ENCODE results near the gene CDK5RAP3. TPM values are rescaled to one million over a fixed set of nuclear protein-coding genes. Genes with fewer than 3 reads are reported as not detected.
A peak's percentile ranks its signal among the peaks of the same experiment; 100 is the strongest.

Gene CDK5RAP3
- total and polyA plus RNA-seq, 3 experiments from 2014 or later, result 81.3 to 184 (median 178) TPM

- Mint-ChIP-seq H3K27me3 (peaks cover 0 to 1% of the 10 kb centered on the region in 2 donors), H3K9me3 (no peaks in the 10 kb centered on the region), H3K4me1 (no peaks in the 10 kb centered on the region), H3K36me3 (peaks cover 0 to 4% (median 1%) of the 10 kb centered on the region in 3 donors), H3K27ac (peak within 1 kb of the TSS in 2 of 8 donors; percentile 36 to 50), H3K4me3 (no peak within 1 kb of the TSS)
- no peaks in the 10 kb centered on the region for H3K36me3 ChIP-seq (ENCODE audit: insufficient read depth, low read length)
- H3K9me3 ChIP-seq (ENCODE audit: low read length), result no peaks in the 10 kb centered on the region
- no peaks in the 10 kb centered on the region for H3K27me3 ChIP-seq (ENCODE audit: insufficient read depth, low read length, poor library complexity, severe bottlenecking)
- H3K27ac ChIP-seq (ENCODE audit: low read depth, low read length), result no peak within 1 kb of the TSS
- no peaks in the 10 kb centered on the region for H3K4me1 ChIP-seq (ENCODE audit: insufficient read depth, low read length)
- ChIA-PET POLR2A (no interaction called here), CTCF (interaction anchor here (1.3 to 17.2 kb wide), 4 partner anchors 9 to 13 kb away, joined by 3 to 191 read pairs (median 14); partner anchors contain the start of gene CDK5RAP3)
- no peak within 1 kb of the TSS for H3K4me3 ChIP-seq (ENCODE audit: low read length)
- DNase-seq, result peak in 1 of 5 donors; percentile 35
Observed at GRCh38 chr17:47957591-47958490, 13.1 kb upstream of the CDK5RAP3 start, which contains the start of gene PRR15L. PRR15L (minus strand) TSS chr17:47957883; CDS start chr17:47953234, 4,649 bp downstream.

- no peak for DNase-seq
- Mint-ChIP-seq H3K27ac (peak overlapping the region in 1 of 8 donors; percentile 44), H3K4me3 (no peak overlapping the region), H3K27me3 (peaks cover 0 to 1% of the 10 kb centered on the region in 2 donors), H3K4me1 (no peaks in the 10 kb centered on the region), H3K36me3 (peaks cover 0 to 3% (median 0%) of the 10 kb centered on the region in 3 donors), H3K9me3 (no peaks in the 10 kb centered on the region)
- no peaks in the 10 kb centered on the region for H3K36me3 ChIP-seq (ENCODE audit: insufficient read depth, low read length)
- no peaks in the 10 kb centered on the region for H3K9me3 ChIP-seq (ENCODE audit: low read length)
- H3K27ac ChIP-seq (ENCODE audit: low read depth, low read length), result no peak overlapping the region
- POLR2A ChIA-PET, result no interaction called here
- H3K4me3 ChIP-seq (ENCODE audit: low read length), result no peak overlapping the region
- H3K27me3 ChIP-seq (ENCODE audit: insufficient read depth, low read length, poor library complexity, severe bottlenecking), result no peaks in the 10 kb centered on the region
- CTCF ChIA-PET, result interaction anchor here (1.5 to 17.2 kb wide), 3 partner anchors 10 to 11 kb away, joined by 6 to 191 read pairs (median 6); partner anchors contain the start of gene CDK5RAP3
- no peaks in the 10 kb centered on the region for H3K4me1 ChIP-seq (ENCODE audit: insufficient read depth, low read length)
Observed at GRCh38 chr17:47959825-47960655, 10.9 kb upstream of the CDK5RAP3 start.

- CTCF ChIA-PET, result interaction anchor here (1.5 to 2.4 kb wide), 3 partner anchors 9 to 14 kb away, joined by 3 to 6 read pairs (median 6); partner anchors contain the start of gene CDK5RAP3
Observed at GRCh38 chr17:47961406-47961805, 9.5 kb upstream of the CDK5RAP3 start.

GRCh38 chr17:47962901-47963300 is 8.0 kb upstream of the CDK5RAP3 start:
- no peaks in the 10 kb centered on the region for H3K4me1 Mint-ChIP-seq
- no peak overlapping the region for H3K27ac ChIP-seq (ENCODE audit: low read depth, low read length)
- H3K27me3 Mint-ChIP-seq, result peaks cover 0 to 1% of the 10 kb centered on the region in 2 donors
- no peak overlapping the region for H3K27ac Mint-ChIP-seq
- H3K36me3 ChIP-seq (ENCODE audit: insufficient read depth, low read length), result no peaks in the 10 kb centered on the region
- peak overlapping the region in 1 of 7 donors; percentile 42 for H3K4me3 Mint-ChIP-seq
- H3K4me3 ChIP-seq (ENCODE audit: low read length), result no peak overlapping the region
- POLR2A ChIA-PET, result no interaction called here
- CTCF ChIA-PET, result interaction anchor here (1.6 to 2.4 kb wide), 2 partner anchors 14 to 15 kb away, joined by 3 to 6 read pairs; no protein-coding TSS in a partner anchor
- DNase-seq, result no peak
- no peaks in the 10 kb centered on the region for H3K9me3 ChIP-seq (ENCODE audit: low read length)
- H3K27me3 ChIP-seq (ENCODE audit: insufficient read depth, low read length, poor library complexity, severe bottlenecking), result no peaks in the 10 kb centered on the region
- H3K9me3 Mint-ChIP-seq, result no peaks in the 10 kb centered on the region
- peaks cover 0 to 3% (median 0%) of the 10 kb centered on the region in 3 donors for H3K36me3 Mint-ChIP-seq
- H3K4me1 ChIP-seq (ENCODE audit: insufficient read depth, low read length), result no peaks in the 10 kb centered on the region

More at GRCh38 chr17:47961406-47961805, 9.5 kb upstream of the CDK5RAP3 start:
- Mint-ChIP-seq H3K27ac (no peak overlapping the region), H3K4me1 (no peaks in the 10 kb centered on the region), H3K36me3 (peaks cover 0 to 3% (median 0%) of the 10 kb centered on the region in 3 donors), H3K27me3 (peaks cover 0 to 1% of the 10 kb centered on the region in 2 donors), H3K4me3 (no peak overlapping the region), H3K9me3 (no peaks in the 10 kb centered on the region)
- no peak for DNase-seq
- Histone ChIP-seq H3K4me3 (ENCODE audit: low read length) (no peak overlapping the region), H3K4me1 (ENCODE audit: insufficient read depth, low read length) (no peaks in the 10 kb centered on the region), H3K36me3 (ENCODE audit: insufficient read depth, low read length) (no peaks in the 10 kb centered on the region), H3K27ac (ENCODE audit: low read depth, low read length) (no peak overlapping the region), H3K27me3 (ENCODE audit: insufficient read depth, low read length, poor library complexity, severe bottlenecking) (no peaks in the 10 kb centered on the region), H3K9me3 (ENCODE audit: low read length) (no peaks in the 10 kb centered on the region)
- POLR2A ChIA-PET, result no interaction called here

- POLR2A ChIA-PET, result no interaction called here
- H3K4me3 Mint-ChIP-seq, result no peak overlapping the region
Observed at GRCh38 chr17:47964856-47965255, 6.1 kb upstream of the CDK5RAP3 start.

GRCh38 chr17:47966079-47966519 is 4.8 kb upstream of the CDK5RAP3 start:
- H3K4me1 ChIP-seq (ENCODE audit: insufficient read depth, low read length), result peaks cover 9% of the 10 kb centered on the region
- Mint-ChIP-seq H3K27me3 (peaks cover 0 to 1% of the 10 kb centered on the region in 2 donors), H3K36me3 (peaks cover 0 to 3% (median 2%) of the 10 kb centered on the region in 3 donors), H3K4me3 (no peak overlapping the region), H3K9me3 (no peaks in the 10 kb centered on the region), H3K27ac (no peak overlapping the region), H3K4me1 (peaks cover 13 to 15% (median 14%) of the 10 kb centered on the region in 3 donors)
- H3K36me3 ChIP-seq (ENCODE audit: insufficient read depth, low read length), result no peaks in the 10 kb centered on the region
- H3K27ac ChIP-seq (ENCODE audit: low read depth, low read length), result no peak overlapping the region
- H3K27me3 ChIP-seq (ENCODE audit: insufficient read depth, low read length, poor library complexity, severe bottlenecking), result no peaks in the 10 kb centered on the region
- no peaks in the 10 kb centered on the region for H3K9me3 ChIP-seq (ENCODE audit: low read length)
- DNase-seq, result no peak
- ChIA-PET POLR2A (no interaction called here), CTCF (interaction anchor here (8.6 kb wide), 1 partner anchor 15 kb away, joined by 191 read pairs; the partner anchor contains the start of gene PRR15L)
- H3K4me3 ChIP-seq (ENCODE audit: low read length), result no peak overlapping the region

More at GRCh38 chr17:47964856-47965255, 6.1 kb upstream of the CDK5RAP3 start:
- no peaks in the 10 kb centered on the region for H3K9me3 ChIP-seq (ENCODE audit: low read length)
- H3K4me1 ChIP-seq (ENCODE audit: insufficient read depth, low read length), result peaks cover 2% of the 10 kb centered on the region
- Mint-ChIP-seq H3K36me3 (peaks cover 0 to 2% (median 0%) of the 10 kb centered on the region in 3 donors), H3K4me1 (peaks cover 2 to 3% (median 3%) of the 10 kb centered on the region in 3 donors), H3K9me3 (no peaks in the 10 kb centered on the region), H3K27ac (no peak overlapping the region), H3K27me3 (peaks cover 0 to 1% of the 10 kb centered on the region in 2 donors)
- H3K27me3 ChIP-seq (ENCODE audit: insufficient read depth, low read length, poor library complexity, severe bottlenecking), result no peaks in the 10 kb centered on the region
- no peak for DNase-seq
- no peak overlapping the region for H3K27ac ChIP-seq (ENCODE audit: low read depth, low read length)
- CTCF ChIA-PET, result interaction anchor here (0.9 to 1.3 kb wide), 2 partner anchors 11 to 23 kb away, joined by 3 to 4 read pairs; partner anchors contain the start of gene PNPO
- H3K4me3 ChIP-seq (ENCODE audit: low read length), result no peak overlapping the region
- H3K36me3 ChIP-seq (ENCODE audit: insufficient read depth, low read length), result no peaks in the 10 kb centered on the region

GRCh38 chr17:47967607-47968252 is 3.2 kb upstream of the CDK5RAP3 start:
- Histone ChIP-seq H3K4me3 (ENCODE audit: low read length) (no peak overlapping the region), H3K36me3 (ENCODE audit: insufficient read depth, low read length) (no peaks in the 10 kb centered on the region), H3K4me1 (ENCODE audit: insufficient read depth, low read length) (peaks cover 14% of the 10 kb centered on the region), H3K9me3 (ENCODE audit: low read length) (no peaks in the 10 kb centered on the region), H3K27ac (ENCODE audit: low read depth, low read length) (no peak overlapping the region), H3K27me3 (ENCODE audit: insufficient read depth, low read length, poor library complexity, severe bottlenecking) (no peaks in the 10 kb centered on the region)
- H3K4me1 Mint-ChIP-seq, result peaks cover 20 to 31% (median 30%) of the 10 kb centered on the region in 3 donors
- CTCF ChIA-PET, result interaction anchor here (1.3 to 8.6 kb wide), 2 partner anchors 11 to 16 kb away, joined by 4 to 191 read pairs; partner anchors contain the start of gene PRR15L
- H3K27me3 Mint-ChIP-seq, result peaks cover 0 to 1% of the 10 kb centered on the region in 2 donors
- no peak for DNase-seq
- no peaks in the 10 kb centered on the region for H3K9me3 Mint-ChIP-seq
- H3K4me3 Mint-ChIP-seq, result no peak overlapping the region
- POLR2A ChIA-PET, result no interaction called here
- H3K36me3 Mint-ChIP-seq, result peaks cover 0 to 7% (median 2%) of the 10 kb centered on the region in 3 donors
- peak overlapping the region in 1 of 8 donors; percentile 26 for H3K27ac Mint-ChIP-seq
